NCI-H226 (cell line): ENCODE results near the gene SEC23A.
"Not testable (repeated sequence)": the region's sequence is repeated elsewhere in the genome, so short reads cannot be mapped to it uniquely, and the experiment has no call there.

Source experiments
- DNase-seq: peaks from one replicate; pipeline ENCODE4 v3.0.0-alpha.2; 2015

Gene SEC23A

DNA sequence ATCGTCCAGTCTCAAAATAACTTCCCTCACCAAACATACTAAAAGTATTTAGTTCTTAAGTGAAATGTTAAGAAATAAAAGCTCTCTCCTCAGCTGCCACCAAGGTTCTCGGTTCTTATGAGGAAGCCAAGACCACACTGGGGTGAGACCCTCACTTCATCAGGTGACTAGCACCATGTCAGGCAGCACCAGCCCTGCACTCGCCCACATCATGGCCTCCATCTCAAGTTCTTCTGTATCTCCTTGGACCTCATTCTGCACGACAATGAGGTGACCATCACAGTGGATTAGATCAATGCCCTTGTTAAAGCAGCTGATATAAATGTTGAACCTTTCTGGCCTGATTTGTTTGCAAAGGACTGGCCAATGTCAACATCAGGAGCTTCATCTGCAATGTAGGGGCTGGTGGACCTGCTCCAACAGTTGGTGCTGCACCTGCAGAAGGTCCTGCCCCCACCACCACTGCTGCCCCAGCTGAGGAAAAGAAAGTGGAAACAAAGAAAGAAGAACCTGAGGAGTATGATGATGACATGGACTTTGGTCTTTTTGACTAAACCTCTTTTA lies 12.4 kb downstream of the SEC23A start:
- no peak for DNase-seq

DNA sequence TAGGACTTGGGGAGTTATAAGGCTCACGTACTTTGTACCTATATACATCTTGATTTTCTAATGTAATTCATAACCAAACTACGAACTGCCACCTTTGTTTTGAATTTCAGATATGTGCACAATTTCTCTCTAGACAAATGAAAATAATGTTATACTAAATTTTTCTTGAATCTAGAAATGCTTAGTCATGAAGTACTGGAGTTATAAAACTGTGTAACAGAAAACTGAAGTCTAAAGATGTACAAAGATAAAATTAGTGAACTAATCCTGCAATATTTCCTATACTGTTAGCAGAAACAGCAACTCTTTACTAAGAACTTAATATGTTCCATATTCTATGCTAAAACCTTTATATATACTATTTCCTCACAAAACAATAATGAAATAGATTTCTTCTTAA lies 15.5 kb downstream of the SEC23A start:
- no peak for DNase-seq

DNA sequence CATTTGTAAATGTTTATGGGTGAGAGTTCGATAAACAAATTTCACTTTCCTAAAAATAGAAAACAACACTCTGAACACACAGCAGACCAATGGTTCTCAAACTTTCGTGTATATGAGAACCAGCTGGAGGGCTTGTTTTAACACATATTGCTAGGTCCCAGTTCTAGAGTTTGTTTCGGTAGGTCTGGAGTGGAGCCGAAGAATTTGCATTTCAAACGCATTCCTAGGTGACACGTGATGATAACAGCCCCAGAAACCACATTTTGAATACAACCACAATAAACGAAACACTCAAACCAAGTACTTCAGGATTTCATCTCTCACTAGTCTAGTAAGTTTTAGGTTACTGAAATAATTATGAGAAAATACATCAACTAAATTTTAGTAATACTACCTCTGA lies 17.1 kb downstream of the SEC23A start:
- DNase-seq: no peak

DNA sequence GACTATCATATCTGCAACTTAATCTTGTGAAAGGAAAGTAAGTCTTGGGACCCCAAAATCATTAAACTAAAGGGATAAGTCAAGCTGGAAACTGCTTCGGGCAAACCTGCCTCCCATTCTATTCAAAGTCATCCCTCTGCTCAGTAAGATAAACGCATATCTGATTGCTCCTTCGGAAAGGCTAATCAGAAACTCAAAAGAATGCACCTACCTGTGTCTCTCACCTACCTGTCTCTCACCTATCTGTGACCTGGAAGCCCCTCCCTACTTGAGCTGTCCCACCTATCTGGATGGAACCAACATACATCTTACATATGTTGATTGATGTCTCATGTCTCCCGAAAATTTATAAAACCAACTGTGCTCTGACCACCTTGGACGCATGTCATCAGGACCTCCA lies 19.9 kb downstream of the SEC23A start:
- DNase-seq: no peak

DNA sequence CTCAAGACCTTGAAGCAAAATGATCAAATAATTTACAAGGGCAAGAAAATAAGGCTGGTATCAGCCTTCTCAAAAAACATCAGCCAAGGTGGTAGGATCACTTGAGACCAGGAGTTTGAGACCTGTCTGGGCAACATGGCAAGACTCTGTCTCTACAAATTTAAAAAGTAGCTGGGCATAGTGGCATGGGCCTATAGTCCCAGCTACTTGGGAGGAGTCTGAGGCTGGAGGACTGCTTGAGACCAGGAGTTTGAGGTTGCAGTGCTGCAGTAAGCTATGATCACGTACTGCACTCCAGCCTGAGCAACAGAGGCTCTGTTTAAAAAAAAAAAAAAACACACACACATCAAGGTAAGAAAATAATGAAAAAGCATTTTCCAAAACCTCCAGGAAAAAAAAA lies 22.1 kb downstream of the SEC23A start:
- no peak for DNase-seq

DNA sequence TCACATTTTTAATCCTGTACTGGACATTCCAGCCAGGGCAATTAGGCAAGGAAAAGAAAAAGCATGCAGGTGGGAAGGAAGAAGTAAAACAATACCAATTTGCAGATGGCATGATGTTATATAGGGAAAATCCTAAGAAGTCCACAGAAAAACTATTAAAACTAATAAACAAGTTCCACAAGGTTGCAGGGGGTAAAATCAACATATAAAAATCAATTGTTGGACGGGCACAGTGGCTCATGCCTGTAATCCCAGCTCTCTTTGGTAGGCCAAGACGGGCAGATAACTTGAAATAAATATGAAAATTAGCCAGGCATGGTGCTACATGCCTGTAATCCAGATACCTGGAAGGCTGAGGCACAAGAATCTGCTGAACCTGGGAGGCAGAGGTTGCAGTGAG lies 31.9 kb downstream of the SEC23A start:
- DNase-seq: no peak

DNA sequence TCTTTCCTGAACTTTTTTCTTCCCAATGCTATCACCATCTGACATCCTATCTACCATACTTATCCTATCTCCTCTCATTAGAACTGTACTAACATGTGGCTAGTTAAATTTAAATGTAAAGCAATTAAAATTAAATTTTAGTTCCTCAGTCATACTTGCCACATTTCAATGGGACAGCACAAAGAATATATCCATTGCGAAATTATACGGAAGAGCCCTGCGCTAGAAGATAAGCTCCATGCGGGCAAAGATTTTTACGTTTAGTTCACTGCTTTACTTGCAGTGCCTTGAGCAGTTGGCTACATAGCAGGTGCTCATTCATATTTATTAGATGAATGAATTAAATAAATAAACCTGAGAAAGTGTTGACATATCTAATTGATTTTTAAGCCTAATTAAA lies 33.1 kb downstream of the SEC23A start:
- DNase-seq: no peak

DNA sequence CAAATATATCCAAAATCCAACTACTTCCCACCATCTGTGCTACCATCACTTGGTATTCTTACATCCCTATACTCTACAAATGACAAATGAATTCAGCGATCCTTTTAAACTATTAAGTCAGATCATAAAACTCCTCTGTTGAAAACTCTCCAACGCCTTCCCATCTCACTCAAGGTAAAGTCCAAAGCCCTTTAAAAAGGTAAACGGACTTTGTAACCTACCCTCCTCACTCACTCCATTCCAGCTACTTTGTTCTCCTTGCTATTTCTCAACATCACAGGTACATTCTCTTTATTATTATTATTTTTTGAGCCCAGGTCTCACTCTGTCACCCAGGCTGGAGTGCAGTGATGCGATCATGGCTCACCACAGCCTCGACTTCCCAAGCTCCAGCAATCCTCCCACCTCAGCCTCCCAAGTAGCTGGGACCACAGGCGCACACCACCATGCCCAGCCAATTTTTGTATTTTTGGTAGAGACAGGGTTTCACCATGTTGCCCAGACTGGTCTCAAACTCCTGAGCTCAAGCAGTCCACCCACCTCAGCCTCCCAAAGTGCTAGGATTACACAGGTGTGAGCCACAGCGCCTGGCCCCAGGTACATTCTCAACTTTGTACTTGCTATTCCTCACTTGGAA lies 33.7 kb downstream of the SEC23A start:
- DNase-seq: not testable (repeated sequence)

DNA sequence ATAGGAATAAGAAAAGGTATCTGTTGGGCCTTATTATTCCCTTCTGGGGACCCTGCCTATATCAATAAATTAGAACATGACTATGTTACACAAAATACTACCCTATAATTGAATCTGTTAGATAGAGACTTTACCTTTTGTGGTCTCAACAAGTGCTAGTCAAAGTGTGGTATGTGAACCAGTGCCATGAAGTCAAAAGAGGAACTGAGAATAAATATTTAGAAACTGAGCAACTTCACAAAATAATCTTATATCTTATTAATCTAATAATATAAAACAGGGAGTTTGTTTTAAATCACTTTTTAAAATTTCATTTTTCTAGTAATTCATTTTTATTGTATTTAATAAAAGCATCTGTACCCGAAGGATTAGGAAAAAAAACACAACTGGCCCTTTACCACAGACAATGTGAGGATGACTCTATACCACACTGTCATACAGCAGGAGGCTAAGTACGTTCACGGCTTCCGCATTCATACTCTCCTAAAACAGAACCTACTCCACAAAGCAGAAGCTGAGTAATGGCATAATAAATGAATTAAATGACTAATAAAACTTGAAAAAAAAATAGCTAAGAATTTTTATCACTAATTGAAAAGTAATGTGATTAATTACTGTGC lies 42.1 kb downstream of the SEC23A start:
- no peak for DNase-seq

DNA sequence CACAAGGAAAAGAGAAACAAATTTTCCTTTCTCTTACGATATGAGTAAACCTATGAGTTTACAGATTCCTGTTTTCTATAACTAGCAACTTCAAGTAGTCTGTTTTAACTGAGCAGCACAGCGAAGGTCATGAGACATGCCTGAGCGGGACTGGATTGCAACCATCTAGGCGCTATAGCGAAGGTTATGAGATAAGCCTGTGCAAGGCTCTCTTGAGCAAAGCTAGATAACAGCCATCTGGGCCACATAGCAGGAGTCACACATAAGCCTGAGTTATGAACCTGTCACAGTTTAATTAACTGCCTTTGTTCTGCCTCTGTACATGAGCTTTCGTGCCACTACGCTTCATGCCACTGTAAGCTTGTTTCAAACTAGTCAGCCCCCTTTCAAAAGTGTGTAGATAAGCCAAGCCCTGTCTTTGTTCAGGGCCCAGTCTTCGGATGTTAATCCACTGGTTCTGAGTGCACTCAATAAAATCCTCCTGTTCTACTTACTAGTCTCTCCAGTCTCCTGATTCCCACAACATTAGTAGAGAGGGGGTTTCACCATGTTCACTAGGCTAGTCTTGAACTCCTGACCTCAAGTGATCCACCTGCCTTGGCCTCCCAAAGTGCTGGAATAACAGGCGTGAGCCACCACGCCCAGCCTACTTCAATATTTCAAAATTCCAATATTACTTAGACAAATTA lies 47.1 kb downstream of the SEC23A start:
- DNase-seq: peak; percentile 11

DNA sequence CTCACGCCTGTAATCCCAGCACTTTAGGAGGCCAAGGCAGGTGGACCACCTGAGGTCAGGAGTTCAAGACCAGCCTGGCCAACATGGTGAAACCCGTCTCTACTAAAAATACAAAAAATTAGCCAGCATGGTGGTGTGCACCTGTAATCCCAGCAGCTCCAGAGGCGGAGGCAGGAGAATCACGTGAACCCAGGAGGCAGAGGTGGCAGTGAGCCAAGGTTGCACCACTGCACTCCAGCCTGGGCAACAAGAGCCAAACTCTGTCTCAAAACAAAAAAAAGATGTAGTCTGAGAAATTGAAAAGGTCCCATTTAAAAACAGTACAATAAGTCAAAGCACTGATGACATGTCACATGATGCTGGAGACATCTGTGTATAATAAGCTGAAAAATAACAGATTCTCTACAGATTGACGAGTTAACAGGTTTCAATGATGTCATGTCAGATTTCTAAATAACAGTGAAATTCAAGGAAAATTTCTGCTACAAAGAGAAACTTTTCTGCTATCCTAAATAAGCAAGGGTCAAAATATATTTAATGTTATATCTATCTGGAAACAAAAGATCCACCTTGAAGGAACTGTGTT lies 50.1 kb downstream of the SEC23A start:
- DNase-seq: not testable (repeated sequence)

DNA sequence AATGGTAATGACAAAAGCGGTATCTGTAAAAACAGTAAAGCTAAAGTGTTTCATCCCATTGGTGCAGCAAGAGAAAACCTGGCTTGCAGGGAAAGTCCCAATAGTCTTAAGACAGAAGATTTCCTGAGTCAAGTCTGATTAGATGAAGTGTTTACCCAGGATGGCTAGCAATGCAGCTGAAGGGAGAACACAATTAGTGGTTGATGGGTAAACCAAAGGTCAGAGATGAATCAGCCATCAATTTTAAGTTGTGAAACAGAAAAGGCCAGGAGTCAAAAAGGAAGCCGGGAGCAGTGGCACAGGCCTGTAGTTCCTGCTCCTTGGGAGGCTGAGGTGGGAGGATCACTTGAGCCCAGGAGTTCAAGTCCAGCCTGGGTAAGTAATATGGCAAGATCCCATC lies 52.6 kb downstream of the SEC23A start:
- peak; percentile 78 for DNase-seq

DNA sequence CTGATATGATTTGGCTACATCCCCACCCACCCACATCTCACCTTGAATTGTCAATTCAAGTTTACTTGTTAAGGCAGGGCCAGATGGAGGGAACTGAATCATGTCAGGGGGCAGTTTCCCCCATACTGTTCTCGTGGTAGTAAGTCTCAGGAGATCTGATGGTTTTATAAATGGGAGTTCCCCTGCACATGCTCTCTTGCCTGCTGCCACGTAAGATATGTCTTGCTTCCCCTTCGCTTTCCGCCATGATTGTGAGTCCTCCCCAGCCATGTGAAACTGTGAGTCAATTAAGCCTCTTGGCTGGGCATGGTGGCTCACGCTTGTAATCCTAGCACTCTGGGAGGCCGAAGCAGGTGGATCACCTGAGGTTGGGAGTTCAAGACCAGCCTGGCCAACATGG lies 57.1 kb downstream of the SEC23A start:
- DNase-seq: not testable (repeated sequence)

DNA sequence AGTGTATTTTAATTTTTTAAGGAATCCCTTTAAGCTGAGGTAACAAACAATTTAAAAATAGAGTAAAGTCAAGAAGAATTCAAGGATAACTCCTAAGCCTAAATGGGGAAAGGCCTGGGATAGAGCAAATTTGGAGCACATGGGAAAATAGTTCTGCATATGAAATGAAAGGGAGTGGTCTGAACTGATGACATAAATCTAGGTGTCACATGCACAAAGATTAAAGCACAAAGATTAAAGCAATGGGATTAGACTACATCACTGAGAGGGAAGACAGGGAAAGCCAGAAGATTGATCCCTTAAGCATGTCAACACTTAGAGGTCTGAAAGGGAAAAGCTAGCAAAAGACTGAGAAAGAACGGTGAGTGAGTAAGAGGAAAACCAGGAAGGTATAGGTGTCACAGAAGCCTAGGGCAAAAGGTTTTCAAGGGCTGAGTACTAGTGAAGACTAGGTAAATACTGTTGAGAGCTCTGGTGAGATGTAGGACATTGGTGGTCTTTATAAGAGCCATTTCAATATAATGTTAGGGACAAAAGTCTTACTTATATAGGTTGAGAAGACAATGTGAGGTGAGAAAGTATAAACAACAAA lies 59.6 kb downstream of the SEC23A start:
- DNase-seq: no peak

DNA sequence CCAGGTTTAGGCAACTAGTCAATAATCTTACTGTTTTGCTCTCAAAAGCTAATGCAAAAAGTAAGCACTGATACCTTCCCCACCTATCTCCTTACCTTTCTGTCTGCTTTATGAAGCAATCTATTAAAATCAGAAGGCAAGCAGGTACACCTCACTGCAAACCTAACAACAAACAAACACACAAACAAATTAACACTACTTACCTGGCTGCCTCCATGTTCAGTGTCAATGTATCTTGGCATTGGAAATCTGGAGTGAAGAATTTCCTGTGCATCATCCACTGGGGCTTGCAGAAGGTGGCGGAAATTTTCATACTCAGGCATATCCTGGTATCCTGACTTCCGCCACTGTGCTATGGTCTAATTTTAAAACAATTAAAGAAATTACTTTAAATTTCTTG lies 62.5 kb downstream of the SEC23A start:
- no peak for DNase-seq

DNA sequence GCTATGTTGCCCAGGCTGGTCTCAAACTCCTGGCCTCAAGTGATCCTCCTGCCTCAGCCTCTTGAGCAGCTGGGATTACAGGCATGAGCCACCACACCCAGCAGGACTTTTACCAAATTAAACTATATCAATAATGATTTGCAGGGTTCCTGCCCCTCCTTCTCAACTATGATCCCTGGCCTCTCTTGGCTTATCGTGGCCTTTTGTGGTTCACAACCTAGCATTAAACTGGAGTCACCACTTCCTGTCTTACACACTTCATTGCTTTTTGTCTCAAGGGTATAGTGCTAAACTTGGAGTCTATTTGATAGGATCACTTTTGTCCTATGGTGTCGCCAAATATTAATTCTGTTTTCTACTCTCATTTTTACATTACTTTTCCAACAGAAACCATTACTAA lies 64.5 kb downstream of the SEC23A start:
- no peak for DNase-seq

DNA sequence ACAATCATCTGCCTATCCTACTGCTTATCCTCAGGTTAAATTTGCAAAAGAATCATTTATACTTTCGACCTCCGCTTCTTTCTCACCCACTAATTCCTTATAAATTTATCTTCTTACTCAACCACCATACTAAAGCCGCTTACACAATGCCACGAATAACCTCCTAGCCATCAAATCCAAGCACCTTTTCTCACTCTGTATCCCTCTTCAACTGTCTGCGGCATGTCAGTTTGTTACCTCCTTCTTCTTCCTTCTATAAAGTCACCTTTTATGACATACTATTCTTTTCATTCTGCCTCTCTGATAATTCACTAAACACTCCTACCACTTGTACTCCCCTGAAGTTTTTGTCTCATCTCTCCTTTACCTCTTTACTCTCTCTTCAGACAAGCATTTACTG lies 66.3 kb downstream of the SEC23A start:
- DNase-seq: no peak

DNA sequence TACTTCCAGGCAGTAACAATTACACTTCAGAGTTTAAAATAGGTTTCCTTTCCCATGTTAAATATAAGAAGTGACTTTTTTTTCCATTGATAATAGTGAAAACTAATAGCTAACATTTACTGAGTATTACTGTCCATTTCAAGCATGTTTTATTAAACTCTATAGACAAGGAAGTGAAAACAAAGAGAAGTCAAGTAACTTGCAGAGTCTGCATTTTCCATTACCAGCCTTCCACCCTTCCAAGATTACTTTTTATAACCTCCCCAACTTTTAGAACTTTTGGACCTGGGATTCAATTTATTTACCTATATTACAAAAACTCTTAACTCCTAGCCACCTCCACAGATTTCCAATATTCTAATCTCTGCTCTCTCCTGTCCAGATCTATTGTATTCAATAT lies 67.7 kb downstream of the SEC23A start:
- DNase-seq: no peak

DNA sequence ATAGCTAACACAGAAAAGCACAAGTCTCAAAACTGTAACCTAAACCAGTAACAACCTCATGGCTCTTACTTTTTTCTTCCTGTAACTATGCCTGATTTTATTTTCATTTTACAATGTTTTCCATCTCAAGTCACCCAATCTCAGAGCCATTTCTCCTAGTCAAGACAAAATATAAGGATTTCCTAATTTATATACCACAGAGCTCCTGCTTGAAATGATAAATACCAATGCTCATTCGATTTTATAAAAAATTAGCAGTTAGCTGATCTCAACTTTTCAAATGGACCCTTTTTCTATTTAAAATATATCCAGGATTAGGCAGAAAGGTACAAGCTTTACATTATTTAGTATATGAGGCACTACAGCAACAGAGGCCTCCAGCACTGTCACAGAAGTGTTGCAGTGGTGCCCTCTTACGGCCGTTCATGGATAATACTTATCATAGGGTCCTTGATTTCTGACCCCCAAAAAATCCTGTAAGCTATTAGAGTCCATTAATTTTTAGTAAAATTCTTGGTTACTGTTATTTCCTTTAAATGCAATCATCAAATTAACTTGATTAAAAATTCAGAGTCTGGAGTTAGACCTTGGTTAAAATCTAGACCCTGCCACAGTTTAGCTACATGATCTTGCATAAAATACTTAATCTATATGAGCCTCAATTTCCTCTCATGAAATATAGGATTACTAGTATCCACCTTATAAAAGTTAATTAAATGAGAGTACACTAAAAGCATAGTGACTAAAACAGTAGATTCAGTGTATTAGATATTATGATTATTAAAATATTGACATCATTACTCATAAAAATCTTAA lies 68.3 kb downstream of the SEC23A start:
- DNase-seq: no peak

DNA sequence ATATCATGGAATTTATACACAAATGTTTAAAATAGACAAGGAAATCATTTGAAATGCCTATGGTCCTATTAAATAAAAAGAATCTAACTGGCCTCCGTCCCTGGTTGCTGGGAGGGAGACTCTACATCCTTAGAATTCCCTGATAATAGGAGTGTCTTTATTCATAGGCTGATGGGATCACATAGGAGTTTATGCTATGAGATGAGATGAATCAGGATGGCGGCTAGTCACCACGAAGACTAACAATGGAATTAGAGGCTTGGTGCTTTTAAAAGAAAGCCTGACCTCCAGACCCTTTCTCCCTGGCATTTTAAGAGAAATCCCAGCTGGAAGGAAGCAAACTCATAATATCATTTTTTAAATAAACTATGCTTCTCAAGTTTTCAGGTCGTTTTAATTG lies 69.7 kb downstream of the SEC23A start:
- no peak for DNase-seq

DNA sequence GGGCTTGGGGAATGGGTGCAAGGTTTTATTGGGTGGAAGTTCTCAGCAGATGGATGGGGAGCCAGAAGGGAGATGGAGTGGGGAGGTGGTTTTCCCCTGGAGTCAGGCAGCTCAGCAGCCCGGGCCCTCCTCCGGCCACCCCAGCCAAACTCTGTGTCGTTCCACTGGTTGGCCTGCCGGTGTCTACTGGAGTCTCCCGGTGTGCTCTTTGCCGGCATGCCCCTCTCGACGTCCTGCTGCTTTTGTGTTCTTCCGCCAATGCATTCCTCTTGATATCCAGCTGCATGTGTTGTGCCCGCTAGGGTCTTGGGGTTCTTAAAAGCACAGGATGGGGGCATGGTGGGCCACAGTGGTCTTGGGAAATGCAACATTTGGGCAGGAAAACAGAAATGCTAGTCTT lies 72.8 kb downstream of the SEC23A start:
- DNase-seq: no peak

DNA sequence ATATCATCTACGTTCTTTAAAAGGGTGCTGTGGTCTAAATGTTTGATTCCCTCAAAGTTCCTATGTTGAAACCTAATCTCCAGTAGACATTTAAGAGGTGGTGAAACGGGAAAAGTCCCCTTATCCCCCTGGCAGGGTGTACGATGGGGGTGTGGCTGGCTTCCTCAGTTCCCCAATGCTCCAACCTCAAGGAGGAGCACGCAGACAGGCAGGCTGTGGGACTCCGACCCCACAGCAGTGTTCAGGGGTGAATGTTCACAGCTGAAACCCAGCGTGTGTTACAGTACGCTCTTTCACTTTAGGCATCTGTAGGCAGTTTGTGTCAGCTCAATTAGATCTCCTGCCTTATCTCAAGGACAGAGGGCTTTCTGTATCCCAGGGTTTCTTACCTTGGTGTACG lies 73.2 kb downstream of the SEC23A start:
- DNase-seq: no peak

DNA sequence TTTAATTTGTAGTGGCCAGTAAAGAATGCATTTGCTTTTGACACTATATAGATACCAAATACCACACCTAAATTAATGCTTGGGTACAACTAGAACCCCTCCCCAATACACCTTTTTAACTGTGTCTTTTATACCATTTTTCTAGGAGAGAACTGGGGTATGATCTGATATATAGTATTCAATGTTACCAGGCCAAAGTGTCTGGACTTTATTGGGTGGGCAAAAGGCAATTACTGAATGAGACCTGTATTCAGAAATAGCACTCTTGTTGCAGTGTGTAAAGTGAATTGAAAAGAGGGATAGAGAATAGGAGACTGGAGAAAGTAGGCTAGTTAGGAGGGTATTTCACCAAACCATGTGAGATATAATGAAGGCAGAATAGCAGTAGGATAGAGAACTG lies 74.4 kb downstream of the SEC23A start:
- DNase-seq: no peak
